ENCODE data around the gene SEMG1.

Gene SEMG1

DNA sequence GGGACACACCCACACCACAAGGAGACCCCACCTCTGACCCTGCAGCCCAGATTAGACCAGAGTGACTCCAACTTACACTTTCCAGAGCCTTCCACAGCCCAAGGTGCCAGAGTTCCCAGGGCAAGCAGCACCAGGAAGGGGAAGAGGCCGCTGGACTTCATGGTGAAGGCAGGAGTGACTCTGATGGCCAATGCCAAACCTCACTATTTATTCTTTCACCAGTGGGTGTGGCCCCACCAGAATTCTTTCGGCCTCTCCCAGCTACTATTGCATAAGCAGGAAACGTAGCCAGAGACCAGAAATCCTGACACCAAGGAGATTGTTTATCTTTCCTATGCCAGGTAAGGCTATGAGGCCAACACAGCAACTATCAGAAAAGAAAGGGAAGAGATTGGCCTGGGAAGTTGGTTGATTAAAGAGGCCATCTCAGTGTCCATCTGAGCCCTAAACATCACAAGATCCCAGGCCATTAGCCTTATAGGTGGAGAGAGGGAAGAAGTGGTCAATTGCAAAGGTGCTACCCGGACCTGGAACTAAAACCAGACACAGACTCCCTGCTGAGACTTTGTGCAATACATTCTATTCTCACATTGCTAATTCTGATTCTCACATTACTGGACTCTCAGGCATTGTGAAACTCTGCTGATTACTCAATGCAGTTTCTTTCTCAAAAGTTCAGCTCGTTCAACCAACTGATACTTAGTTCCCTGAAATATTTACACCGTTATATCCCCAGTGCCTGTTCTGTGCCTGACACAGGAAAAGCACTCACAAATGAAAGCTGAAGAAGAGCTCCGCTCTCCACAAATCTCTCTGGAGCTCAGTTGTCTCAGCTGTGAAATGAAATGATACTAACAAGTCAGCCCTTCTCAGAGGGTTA is 47.8 kb downstream of the SEMG1 start, which contains the start of gene SLPI:
SLPI (minus strand) TSS at position 182 of the 880 bp plus-strand sequence; CDS start at position 161, 21 bp downstream.
- no peaks in the 10 kb centered on the region for H3K36me3 ChIP-seq (ENCODE audit: control insufficient read depth, insufficient read depth, low read length)
- no peaks in the 10 kb centered on the region for H3K27me3 ChIP-seq (ENCODE audit: control insufficient read depth, insufficient read depth, low read length)
- no peak within 1 kb of the TSS for H3K27ac ChIP-seq (ENCODE audit: low read depth, low read length)
- H3K4me1 ChIP-seq (ENCODE audit: control insufficient read depth, insufficient read depth, low read length): peaks cover 11% of the 10 kb centered on the region
- no peak within 1 kb of the TSS for H3K4me3 ChIP-seq (ENCODE audit: low read depth, low read length)
- H3K9me3 ChIP-seq (ENCODE audit: control insufficient read depth, insufficient read depth, low read length): no peaks in the 10 kb centered on the region
- no peak within 1 kb of the TSS for H3K9ac ChIP-seq (ENCODE audit: low read depth, low read length)

DNA sequence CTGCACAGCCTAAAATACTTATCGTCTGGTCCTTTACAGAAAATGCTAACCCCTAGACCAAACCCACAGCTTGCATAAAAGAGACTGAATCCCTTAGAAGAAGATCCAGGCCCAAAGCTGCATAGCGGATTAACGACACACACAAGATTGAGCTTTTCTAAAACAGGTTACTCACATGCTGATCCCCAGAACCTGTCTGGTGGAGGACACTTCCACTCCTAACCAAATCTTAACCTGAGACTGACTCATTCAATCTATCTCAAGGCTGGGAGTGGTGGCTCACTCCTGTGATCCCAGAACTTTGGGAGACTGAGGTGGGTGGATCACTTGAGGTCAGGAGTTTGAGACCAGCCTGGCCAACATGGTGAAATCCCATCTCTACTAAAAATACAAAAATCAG is 50.3 kb downstream of the SEMG1 start:
- Histone ChIP-seq H3K27me3 (ENCODE audit: control insufficient read depth, insufficient read depth, low read length) (no peaks in the 10 kb centered on the region), H3K4me1 (ENCODE audit: control insufficient read depth, insufficient read depth, low read length) (peaks cover 11% of the 10 kb centered on the region), H3K9ac (ENCODE audit: low read depth, low read length) (no peak overlapping the region), H3K9me3 (ENCODE audit: control insufficient read depth, insufficient read depth, low read length) (no peaks in the 10 kb centered on the region), H3K36me3 (ENCODE audit: control insufficient read depth, insufficient read depth, low read length) (no peaks in the 10 kb centered on the region), H3K4me3 (ENCODE audit: low read depth, low read length) (no peak overlapping the region), H3K27ac (ENCODE audit: low read depth, low read length) (no peak overlapping the region)

GRCh38 chr20:45257711-45258110 is 50.9 kb downstream of the SEMG1 start:
- Histone ChIP-seq H3K9me3 (ENCODE audit: control insufficient read depth, insufficient read depth, low read length) (no peaks in the 10 kb centered on the region), H3K4me3 (ENCODE audit: low read depth, low read length) (no peak overlapping the region), H3K27me3 (ENCODE audit: control insufficient read depth, insufficient read depth, low read length) (no peaks in the 10 kb centered on the region), H3K4me1 (ENCODE audit: control insufficient read depth, insufficient read depth, low read length) (peaks cover 11% of the 10 kb centered on the region), H3K9ac (ENCODE audit: low read depth, low read length) (no peak overlapping the region), H3K36me3 (ENCODE audit: control insufficient read depth, insufficient read depth, low read length) (no peaks in the 10 kb centered on the region), H3K27ac (ENCODE audit: low read depth, low read length) (no peak overlapping the region)

- H3K36me3 ChIP-seq (ENCODE audit: control insufficient read depth, insufficient read depth, low read length): no peaks in the 10 kb centered on the region
- H3K27me3 ChIP-seq (ENCODE audit: control insufficient read depth, insufficient read depth, low read length): no peaks in the 10 kb centered on the region
- no peak overlapping the region for H3K27ac ChIP-seq (ENCODE audit: low read depth, low read length)
- no peak overlapping the region for H3K4me3 ChIP-seq (ENCODE audit: low read depth, low read length)
- no peaks in the 10 kb centered on the region for H3K9me3 ChIP-seq (ENCODE audit: control insufficient read depth, insufficient read depth, low read length)
- peaks cover 11% of the 10 kb centered on the region for H3K4me1 ChIP-seq (ENCODE audit: control insufficient read depth, insufficient read depth, low read length)
- H3K9ac ChIP-seq (ENCODE audit: low read depth, low read length): no peak overlapping the region
Measured at GRCh38 chr20:45258259-45258658, 51.4 kb downstream of the SEMG1 start.

DNA sequence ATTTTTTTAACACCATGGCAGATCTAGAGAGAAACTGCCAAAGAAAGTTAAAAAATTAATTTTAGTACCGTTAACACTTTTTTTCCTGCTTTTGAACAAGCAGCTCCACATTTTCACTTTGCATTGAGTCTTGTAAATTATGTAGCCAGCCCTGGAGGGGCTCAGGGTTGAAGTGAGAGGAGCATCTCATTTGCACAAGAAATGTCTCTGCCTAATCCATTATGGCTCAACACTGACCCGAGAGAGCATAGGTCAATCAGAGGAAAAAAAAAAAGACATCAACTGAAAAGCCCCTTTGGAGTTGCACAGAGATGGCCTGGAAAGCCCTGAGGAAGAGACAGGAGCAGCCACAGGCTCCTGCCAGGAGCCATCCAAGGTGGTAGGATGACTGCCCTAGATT is 51.8 kb downstream of the SEMG1 start:
- H3K4me3 ChIP-seq (ENCODE audit: low read depth, low read length): no peak overlapping the region
- peaks cover 11% of the 10 kb centered on the region for H3K4me1 ChIP-seq (ENCODE audit: control insufficient read depth, insufficient read depth, low read length)
- no peak overlapping the region for H3K9ac ChIP-seq (ENCODE audit: low read depth, low read length)
- H3K27ac ChIP-seq (ENCODE audit: low read depth, low read length): no peak overlapping the region
- no peaks in the 10 kb centered on the region for H3K27me3 ChIP-seq (ENCODE audit: control insufficient read depth, insufficient read depth, low read length)
- no peaks in the 10 kb centered on the region for H3K9me3 ChIP-seq (ENCODE audit: control insufficient read depth, insufficient read depth, low read length)
- no peaks in the 10 kb centered on the region for H3K36me3 ChIP-seq (ENCODE audit: control insufficient read depth, insufficient read depth, low read length)

Data from HUES48 (cell line).